CD4-positive, alpha-beta T cell (primary cell): ENCODE results near the gene TPD52L1. TPM values are rescaled to one million over a fixed set of nuclear protein-coding genes. Genes with fewer than 3 reads are reported as not detected.

Experiments used
- ATAC-seq: fragments of 200-7000 bp; cut with Tn5 transposase; one replicate; pipeline ENCODE4 v1.10.0; 2022; ENCODE audit warnings: mild to moderate bottlenecking; ENCODE audit not compliant: poor library complexity
- CTCF ChIA-PET: fragments of 350-600 bp; sonication (Branson Sonifier 250); formaldehyde crosslinking; loops from one replicate; lab custom pipeline; 2021; ENCODE audit warnings: antibody characterized with exemption, inconsistent platforms; lab: Charles Lee
- POLR2A ChIA-PET: fragments of 350-600 bp; sonication (Branson Sonifier 250); formaldehyde crosslinking; loops from one replicate; lab custom pipeline; 2021; ENCODE audit warnings: antibody characterized with exemption, inconsistent platforms; lab: Charles Lee
- DNase-seq, 14 experiments: peaks; one replicate each; pipeline ENCODE4 v3.0.0-alpha.2; 2013 to 2020; ENCODE audit warnings: mixed read lengths in 2 of 14
- H3K27ac ChIP-seq, 2 donors: one replicate each; pipeline versions ENCODE4 v1.5.1 to v1.7.0; 2013; ENCODE audit warnings: low read length in 2 of 2, low read depth in 1 of 2, mild to moderate bottlenecking in 1 of 2
- H3K27me3 ChIP-seq, 2 experiments: 1 replicate in 1 of 2; 2 replicates in 1 of 2; pipeline versions ENCODE4 v1.6.1 to v1.7.0; 2013; ENCODE audit warnings: low read length in 2 of 2, control low read depth in 1 of 2, mild to moderate bottlenecking in 1 of 2, moderate library complexity in 1 of 2; ENCODE audit not compliant: insufficient read depth in 2 of 2, control insufficient read depth in 1 of 2
- H3K36me3 ChIP-seq: one replicate; pipeline ENCODE4 v1.6.1; 2013; ENCODE audit warnings: low read length, control low read depth; ENCODE audit not compliant: insufficient read depth
- H3K4me1 ChIP-seq: one replicate; pipeline ENCODE4 v1.6.1; 2013; ENCODE audit warnings: low read length, control low read depth; ENCODE audit not compliant: insufficient read depth
- H3K4me3 ChIP-seq: one replicate; pipeline ENCODE4 v1.5.1; 2013; ENCODE audit warnings: mild to moderate bottlenecking, low read length, moderate library complexity
- H3K9me3 ChIP-seq, 2 experiments: 1 replicate in 1 of 2; 2 replicates in 1 of 2; pipeline versions ENCODE4 v1.6.1 to v1.7.0; 2013; ENCODE audit warnings: low read length in 2 of 2, mild to moderate bottlenecking in 2 of 2, control low read depth in 1 of 2, moderate library complexity in 1 of 2; ENCODE audit not compliant: control insufficient read depth in 1 of 2, insufficient read depth in 1 of 2
- H3K27ac Mint-ChIP-seq: one replicate; pipeline ENCODE4 v1.8.0; 2020; ENCODE audit warnings: mixed read lengths
- H3K27me3 Mint-ChIP-seq: one replicate; pipeline ENCODE4 v1.8.0; 2021; ENCODE audit warnings: mixed read lengths
- H3K36me3 Mint-ChIP-seq: one replicate; pipeline ENCODE4 v1.8.0; 2021; ENCODE audit warnings: low read depth, mixed read lengths
- H3K4me1 Mint-ChIP-seq: one replicate; pipeline ENCODE4 v1.8.0; 2021; ENCODE audit warnings: low read depth, mixed read lengths
- H3K4me3 Mint-ChIP-seq: one replicate; pipeline ENCODE4 v1.8.0; 2020; ENCODE audit warnings: mild to moderate bottlenecking, mixed read lengths
- H3K9me3 Mint-ChIP-seq: one replicate; pipeline ENCODE4 v1.8.0; 2020; ENCODE audit warnings: mixed read lengths
- intact Hi-C, 2 experiments: fragments of 100-400 bp; cut with DNase I in 1 of 2; cut with micrococcal nuclease in 1 of 2; formaldehyde crosslinking; loops; one replicate each; pipeline versions ENCODE4 v1.15.1 to v1.9.0; 2023 to 2025; cut with DNase I, micrococcal nuclease
- total RNA-seq, 174 experiments: library from RNA in 2 of 174; stranded (reverse) in 2 of 174; gene quantifications; one replicate each; pipeline ENCODE4 v1.2.3 and lab custom pipeline; 2021 to 2026
- TF ChIP-seq, protein P1 (sequence below): fragments of 200-600 bp; IDR thresholded peaks from one replicate; pipeline ENCODE4 v1.8.0; 2022; ENCODE audit warnings: antibody characterized with exemption, mild to moderate bottlenecking

The TPD52L1 gene
- total RNA-seq, 2 experiments from 2014 or later: not detected

DNA sequence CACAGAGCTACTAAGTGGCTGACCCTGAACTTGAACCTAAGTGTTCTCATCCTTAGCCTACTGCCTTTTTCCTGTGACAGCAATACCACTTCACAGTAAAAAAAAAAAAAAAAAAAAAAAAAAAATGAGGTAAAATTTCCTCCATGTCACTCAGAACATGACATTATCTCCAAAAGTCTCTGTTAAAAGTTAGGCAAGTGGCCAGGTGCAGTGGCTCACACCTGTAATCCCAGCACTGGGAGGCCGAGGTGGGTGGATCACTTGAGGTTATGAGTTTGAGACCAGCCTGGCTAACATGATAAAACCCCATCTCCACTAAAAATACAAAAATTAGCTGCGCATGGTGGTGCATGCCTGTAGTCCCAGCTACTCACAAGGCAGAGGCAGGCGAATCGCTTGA, 159.4 kb downstream of the TPD52L1 start:
- no peak overlapping the region for H3K4me3 ChIP-seq
- TF ChIP-seq, protein P1, sequence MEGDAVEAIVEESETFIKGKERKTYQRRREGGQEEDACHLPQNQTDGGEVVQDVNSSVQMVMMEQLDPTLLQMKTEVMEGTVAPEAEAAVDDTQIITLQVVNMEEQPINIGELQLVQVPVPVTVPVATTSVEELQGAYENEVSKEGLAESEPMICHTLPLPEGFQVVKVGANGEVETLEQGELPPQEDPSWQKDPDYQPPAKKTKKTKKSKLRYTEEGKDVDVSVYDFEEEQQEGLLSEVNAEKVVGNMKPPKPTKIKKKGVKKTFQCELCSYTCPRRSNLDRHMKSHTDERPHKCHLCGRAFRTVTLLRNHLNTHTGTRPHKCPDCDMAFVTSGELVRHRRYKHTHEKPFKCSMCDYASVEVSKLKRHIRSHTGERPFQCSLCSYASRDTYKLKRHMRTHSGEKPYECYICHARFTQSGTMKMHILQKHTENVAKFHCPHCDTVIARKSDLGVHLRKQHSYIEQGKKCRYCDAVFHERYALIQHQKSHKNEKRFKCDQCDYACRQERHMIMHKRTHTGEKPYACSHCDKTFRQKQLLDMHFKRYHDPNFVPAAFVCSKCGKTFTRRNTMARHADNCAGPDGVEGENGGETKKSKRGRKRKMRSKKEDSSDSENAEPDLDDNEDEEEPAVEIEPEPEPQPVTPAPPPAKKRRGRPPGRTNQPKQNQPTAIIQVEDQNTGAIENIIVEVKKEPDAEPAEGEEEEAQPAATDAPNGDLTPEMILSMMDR: no peak
- H3K36me3 ChIP-seq: no peaks in the 10 kb centered on the region
- ChIA-PET CTCF (interaction anchor here (1.3 kb wide), 1 partner anchor 439 kb away, joined by 3 read pairs; no protein-coding TSS in a partner anchor), POLR2A (no interaction called here)
- Mint-ChIP-seq H3K27me3 (peaks cover 23% of the 10 kb centered on the region), H3K27ac (no peak overlapping the region), H3K36me3 (no peaks in the 10 kb centered on the region), H3K4me3 (no peak overlapping the region), H3K4me1 (peaks cover 3% of the 10 kb centered on the region), H3K9me3 (no peaks in the 10 kb centered on the region)
- ATAC-seq (no peak), DNase-seq (no peak)
- peaks cover 0 to 12% of the 10 kb centered on the region in 2 experiments for H3K27me3 ChIP-seq
- intact Hi-C loops: loop anchor here (1.0 to 5.0 kb wide), 4 partner anchors 440 to 1879 kb away; partner anchors contain the start of gene HINT3 (in 1 of the 2)
- H3K27ac ChIP-seq: no peak overlapping the region
- no peaks in the 10 kb centered on the region for H3K9me3 ChIP-seq
- no peaks in the 10 kb centered on the region for H3K4me1 ChIP-seq

Other genes with a start within 250 kb of the TPD52L1 start
- 1 to 10 TPM; 3.7 to 4.6 TPM for gene RNF217, start 191.3 kb upstream of the TPD52L1 start, total RNA-seq
- gene HDDC2, start 148.2 kb downstream of the TPD52L1 start, total RNA-seq: 10 to 100 TPM; 19.4 to 21.6 TPM